H9 (cell line): ENCODE data around the gene LNP1. TPM values are rescaled to one million over a fixed set of nuclear protein-coding genes. Genes with fewer than 3 reads are reported as not detected.

Experiments
- DNase-seq: peaks from one replicate; pipeline ENCODE4 v3.0.0-alpha.2; 2017
- H2AFZ ChIP-seq: one replicate; pipeline ENCODE4 v1.6.1; 2013; ENCODE audit warnings: mild to moderate bottlenecking, low read length, control low read depth, moderate library complexity
- H2AK5ac ChIP-seq: 2 replicates; pipeline ENCODE4 v1.6.1; 2013; ENCODE audit warnings: low read length, control low read depth, mixed read lengths; ENCODE audit not compliant: insufficient read length
- H2BK120ac ChIP-seq: one replicate; pipeline ENCODE4 v1.6.1; 2013; ENCODE audit warnings: low read depth, mild to moderate bottlenecking, low read length, control low read depth, inconsistent platforms; ENCODE audit not compliant: poor library complexity, severe bottlenecking
- H2BK12ac ChIP-seq: 2 replicates; pipeline ENCODE4 v1.6.1; 2013; ENCODE audit warnings: low read length, control low read depth, mixed read lengths, low read depth; ENCODE audit not compliant: insufficient read length
- H2BK15ac ChIP-seq: 2 replicates; pipeline ENCODE4 v1.6.1; 2013; ENCODE audit warnings: low read depth, low read length, control low read depth
- H2BK20ac ChIP-seq: one replicate; pipeline ENCODE4 v1.6.1; 2013; ENCODE audit warnings: low read depth, mild to moderate bottlenecking, low read length, control low read depth, inconsistent platforms; ENCODE audit not compliant: poor library complexity, severe bottlenecking
- H2BK5ac ChIP-seq: 2 replicates; pipeline ENCODE4 v1.6.1; 2013; ENCODE audit warnings: low read length, control low read depth, mixed read lengths; ENCODE audit not compliant: insufficient read length
- H3K14ac ChIP-seq: 2 replicates; pipeline ENCODE4 v1.6.1; 2013; ENCODE audit warnings: low read length, control low read depth; ENCODE audit not compliant: insufficient read depth
- H3K18ac ChIP-seq: 2 replicates; pipeline ENCODE4 v1.6.1; 2013; ENCODE audit warnings: low read depth, mild to moderate bottlenecking, mixed read lengths, low read length, control low read depth; ENCODE audit not compliant: insufficient read length
- H3K23ac ChIP-seq: 2 replicates; pipeline ENCODE4 v1.6.1; 2013; ENCODE audit warnings: low read length, control low read depth, mixed read lengths, low read depth; ENCODE audit not compliant: insufficient read length
- H3K23me2 ChIP-seq: 2 replicates; pipeline ENCODE4 v1.6.1; 2013; ENCODE audit warnings: low read depth, mild to moderate bottlenecking, mixed read lengths, low read length, control low read depth; ENCODE audit not compliant: insufficient read length, poor library complexity, severe bottlenecking
- H3K27ac ChIP-seq: 2 replicates; pipeline ENCODE4 v1.5.1; 2013; ENCODE audit warnings: low read length, control low read depth, mixed read lengths, low read depth; ENCODE audit not compliant: insufficient read length
- H3K27me3 ChIP-seq: 2 replicates; pipeline ENCODE4 v1.6.1; 2013; ENCODE audit warnings: low read length, control low read depth, inconsistent platforms; ENCODE audit not compliant: insufficient read depth
- H3K4ac ChIP-seq: 2 replicates; pipeline ENCODE4 v1.6.1; 2013; ENCODE audit warnings: low read depth, mild to moderate bottlenecking, control low read depth, inconsistent platforms, low read length, moderate library complexity
- H3K4me1 ChIP-seq: 2 replicates; pipeline ENCODE4 v1.6.1; 2013; ENCODE audit warnings: low read length, control low read depth, inconsistent platforms; ENCODE audit not compliant: insufficient read depth
- H3K4me2 ChIP-seq: 2 replicates; pipeline ENCODE4 v1.6.1; 2013; ENCODE audit warnings: low read length, control low read depth, mixed read lengths; ENCODE audit not compliant: insufficient read length, insufficient read depth
- H3K56ac ChIP-seq: 2 replicates; pipeline ENCODE4 v1.6.1; 2013; ENCODE audit warnings: low read depth, mild to moderate bottlenecking, mixed read lengths, low read length, control low read depth; ENCODE audit not compliant: insufficient read length
- H3K79me1 ChIP-seq: 2 replicates; pipeline ENCODE4 v1.6.1; 2013; ENCODE audit warnings: low read depth, mild to moderate bottlenecking, moderate library complexity, low read length, control low read depth, inconsistent platforms; ENCODE audit not compliant: insufficient read depth, poor library complexity, severe bottlenecking
- H3K79me2 ChIP-seq: 2 replicates; pipeline ENCODE4 v1.6.1; 2013; ENCODE audit warnings: low read length, control low read depth, inconsistent platforms; ENCODE audit not compliant: insufficient read depth
- H3K9ac ChIP-seq: 2 replicates; pipeline ENCODE4 v1.6.1; 2013; ENCODE audit warnings: low read length, control low read depth, mixed read lengths; ENCODE audit not compliant: insufficient read length; ENCODE audit errors: extremely low read depth
- H3K9me3 ChIP-seq: one replicate; pipeline ENCODE4 v1.6.1; 2013; ENCODE audit warnings: low read depth, low read length, inconsistent platforms; ENCODE audit not compliant: control insufficient read depth
- H3T11ph ChIP-seq: one replicate; pipeline ENCODE4 v1.6.1; 2013; ENCODE audit warnings: mild to moderate bottlenecking, low read length, control low read depth, inconsistent platforms
- H4K20me1 ChIP-seq: one replicate; pipeline ENCODE4 v1.6.1; 2013; ENCODE audit not compliant: control insufficient read depth, insufficient read length, insufficient read depth
- H4K5ac ChIP-seq: 2 replicates; pipeline ENCODE4 v1.6.1; 2013; ENCODE audit warnings: low read depth, mild to moderate bottlenecking, mixed read lengths, low read length, control low read depth; ENCODE audit not compliant: insufficient read length
- H4K8ac ChIP-seq: replicated peaks from 2 replicates; pipeline ENCODE4 v1.6.1; 2013; ENCODE audit warnings: low read length, control low read depth, mixed read lengths, low read depth; ENCODE audit not compliant: insufficient read length
- H4K91ac ChIP-seq: 2 replicates; pipeline ENCODE4 v1.6.1; 2013; ENCODE audit warnings: low read depth, mild to moderate bottlenecking, moderate library complexity, mixed read lengths, low read length, control low read depth; ENCODE audit not compliant: insufficient read length
- H3K27ac Mint-ChIP-seq, 3 experiments: 2 replicates in 2 of 3; 3 replicates in 1 of 3; pipeline ENCODE4 v1.8.0; 2020 to 2021; ENCODE audit warnings: mixed read lengths in 3 of 3, mild to moderate bottlenecking in 1 of 3, moderate library complexity in 1 of 3
- H3K27me3 Mint-ChIP-seq: 2 replicates; pipeline ENCODE4 v1.8.0; 2021; ENCODE audit warnings: low read depth, mild to moderate bottlenecking, moderate library complexity, mixed read lengths
- H3K36me3 Mint-ChIP-seq, 3 experiments: 2 replicates in 2 of 3; 3 replicates in 1 of 3; pipeline ENCODE4 v1.8.0; 2020 to 2021; ENCODE audit warnings: low read depth in 3 of 3, mixed read lengths in 3 of 3; ENCODE audit not compliant: insufficient read depth in 1 of 3
- H3K4me1 Mint-ChIP-seq, 2 experiments: 2 replicates each; pipeline ENCODE4 v1.8.0; 2020; ENCODE audit warnings: mixed read lengths in 2 of 2
- H3K4me3 Mint-ChIP-seq, 2 experiments: 2 replicates in 1 of 2; 3 replicates in 1 of 2; pipeline ENCODE4 v1.8.0; 2020 to 2021; ENCODE audit warnings: mild to moderate bottlenecking in 2 of 2, mixed read lengths in 2 of 2, moderate library complexity in 1 of 2
- H3K9me3 Mint-ChIP-seq, 2 experiments: 2 replicates in 1 of 2; 3 replicates in 1 of 2; pipeline ENCODE4 v1.8.0; 2020; ENCODE audit warnings: mild to moderate bottlenecking in 2 of 2, mixed read lengths in 2 of 2, moderate library complexity in 1 of 2
- WGBS: extraction: QIAGEN DNeasy Blood & Tissue Kit; methylation state at CpG from one replicate; pipeline ENCODE4 v1.1.7; 2013; ENCODE audit warnings: missing lambda C conversion rate, low lambda C conversion rate, mixed read lengths; ENCODE audit not compliant: insufficient read length; ENCODE audit errors: extremely low coverage; 5-methylcytosine and 5-hydroxymethylcytosine counted together
- total RNA-seq: library from RNA; stranded (reverse); gene quantifications from 2 replicates; pipeline ENCODE4 v1.2.1, GENCODE V29; 2021
- TF ChIP-seq, protein P1 (sequence below): fragments of 200-600 bp; sonication (generic); conservative IDR thresholded peaks from 3 replicates; pipeline ENCODE4 v1.8.0; 2021; ENCODE audit warnings: antibody characterized with exemption, mild to moderate bottlenecking

LNP1 gene
- total RNA-seq, 1 experiment from 2014 or later, result 4.1 TPM

GRCh38 chr3:100354850-100355249, 46.5 kb upstream of the LNP1 start:
- no peak overlapping the region for H2BK15ac ChIP-seq
- H3K27ac ChIP-seq, result no peak overlapping the region
- no peak overlapping the region for H4K91ac ChIP-seq
- H3K27ac Mint-ChIP-seq, result no peak overlapping the region
- no peak overlapping the region for H2AFZ ChIP-seq
- H3K9me3 Mint-ChIP-seq, result no peaks in the 10 kb centered on the region
- no peak overlapping the region for H3K4ac ChIP-seq
- H3T11ph ChIP-seq, result no peak overlapping the region
- no peaks in the 10 kb centered on the region for H3K23me2 ChIP-seq
- no peaks in the 10 kb centered on the region for H3K27me3 ChIP-seq
- H3K79me2 ChIP-seq, result no peaks in the 10 kb centered on the region
- H3K4me3 Mint-ChIP-seq, result no peak overlapping the region
- H2BK20ac ChIP-seq, result no peak overlapping the region
- no peaks in the 10 kb centered on the region for H3K79me1 ChIP-seq
- no peaks in the 10 kb centered on the region for H3K4me1 ChIP-seq
- no CpG with 5 or more reads among the region's 3 CpGs for WGBS
- H2BK120ac ChIP-seq, result no peak overlapping the region
- H4K5ac ChIP-seq, result no peak overlapping the region
- H3K4me2 ChIP-seq, result no peak overlapping the region
- DNase-seq, result no peak
- H3K23ac ChIP-seq, result no peak overlapping the region
- no peaks in the 10 kb centered on the region for H4K20me1 ChIP-seq
- peaks cover 9 to 36% (median 17%) of the 10 kb centered on the region in 3 experiments; a peak in 6 of 7 replicates for H3K36me3 Mint-ChIP-seq
- no peak overlapping the region for H3K9ac ChIP-seq
- no peak overlapping the region for H2BK12ac ChIP-seq
- H2AK5ac ChIP-seq, result no peak overlapping the region
- no peaks in the 10 kb centered on the region for H3K4me1 Mint-ChIP-seq
- TF ChIP-seq, protein P1, sequence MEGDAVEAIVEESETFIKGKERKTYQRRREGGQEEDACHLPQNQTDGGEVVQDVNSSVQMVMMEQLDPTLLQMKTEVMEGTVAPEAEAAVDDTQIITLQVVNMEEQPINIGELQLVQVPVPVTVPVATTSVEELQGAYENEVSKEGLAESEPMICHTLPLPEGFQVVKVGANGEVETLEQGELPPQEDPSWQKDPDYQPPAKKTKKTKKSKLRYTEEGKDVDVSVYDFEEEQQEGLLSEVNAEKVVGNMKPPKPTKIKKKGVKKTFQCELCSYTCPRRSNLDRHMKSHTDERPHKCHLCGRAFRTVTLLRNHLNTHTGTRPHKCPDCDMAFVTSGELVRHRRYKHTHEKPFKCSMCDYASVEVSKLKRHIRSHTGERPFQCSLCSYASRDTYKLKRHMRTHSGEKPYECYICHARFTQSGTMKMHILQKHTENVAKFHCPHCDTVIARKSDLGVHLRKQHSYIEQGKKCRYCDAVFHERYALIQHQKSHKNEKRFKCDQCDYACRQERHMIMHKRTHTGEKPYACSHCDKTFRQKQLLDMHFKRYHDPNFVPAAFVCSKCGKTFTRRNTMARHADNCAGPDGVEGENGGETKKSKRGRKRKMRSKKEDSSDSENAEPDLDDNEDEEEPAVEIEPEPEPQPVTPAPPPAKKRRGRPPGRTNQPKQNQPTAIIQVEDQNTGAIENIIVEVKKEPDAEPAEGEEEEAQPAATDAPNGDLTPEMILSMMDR, result no peak
- H3K9me3 ChIP-seq, result no peaks in the 10 kb centered on the region
- H3K18ac ChIP-seq, result no peak overlapping the region
- no peak overlapping the region for H3K14ac ChIP-seq
- H3K56ac ChIP-seq, result no peak overlapping the region
- H2BK5ac ChIP-seq, result no peak overlapping the region
- H3K27me3 Mint-ChIP-seq, result no peaks in the 10 kb centered on the region
- no peak overlapping the region for H4K8ac ChIP-seq
